Astrocyte (in vitro differentiated cells and primary cell): ENCODE data around the gene KCNG4. TPM values are rescaled to one million over a fixed set of nuclear protein-coding genes. Genes with fewer than 3 reads are reported as not detected.

ENCODE experiments used
- DNase-seq: peaks from one replicate; pipeline ENCODE4 v3.0.0-alpha.2; 2010; ENCODE audit warnings: low read depth
- FAIRE-seq: peaks from 2 replicates; lab custom pipeline; 2011; peaks lifted over from hg19 to GRCh38; lab: Jason Lieb, UNC
- H2AFZ ChIP-seq: 2 replicates; pipeline ENCODE4 v1.6.0; 2012; ENCODE audit warnings: low read depth, low read length, inconsistent platforms
- H3K27ac ChIP-seq: 2 replicates; pipeline ENCODE4 v1.5.1; 2011; ENCODE audit warnings: low read depth, low read length, inconsistent platforms
- H3K27me3 ChIP-seq: 2 replicates; pipeline ENCODE4 v1.6.0; 2011; ENCODE audit warnings: low read length, inconsistent platforms; ENCODE audit not compliant: insufficient read depth
- H3K36me3 ChIP-seq: 2 replicates; pipeline ENCODE4 v1.5.1; 2011; ENCODE audit warnings: low read length, inconsistent platforms; ENCODE audit not compliant: insufficient read depth
- H3K4me1 ChIP-seq: 2 replicates; pipeline ENCODE4 v1.5.1; 2011; ENCODE audit warnings: low read length, inconsistent platforms; ENCODE audit not compliant: insufficient read depth
- H3K4me2 ChIP-seq: 2 replicates; pipeline ENCODE4 v1.6.0; 2012; ENCODE audit warnings: low read length, inconsistent platforms
- H3K4me3 ChIP-seq: 2 replicates; pipeline ENCODE4 v1.5.1; 2011; ENCODE audit warnings: low read depth, mild to moderate bottlenecking, low read length, inconsistent platforms; ENCODE audit not compliant: insufficient read depth
- H3K79me2 ChIP-seq: 2 replicates; pipeline ENCODE4 v1.6.0; 2012; ENCODE audit warnings: mild to moderate bottlenecking, low read length, inconsistent platforms; ENCODE audit not compliant: insufficient read depth
- H3K9ac ChIP-seq: 2 replicates; pipeline ENCODE4 v1.6.0; 2012; ENCODE audit warnings: mild to moderate bottlenecking, low read length, inconsistent platforms
- H3K9me3 ChIP-seq: 2 replicates; pipeline ENCODE4 v1.5.1; 2012; ENCODE audit warnings: low read depth, mild to moderate bottlenecking, low read length, inconsistent platforms; ENCODE audit not compliant: insufficient read depth
- H4K20me1 ChIP-seq: 2 replicates; pipeline ENCODE4 v1.6.0; 2012; ENCODE audit warnings: low read length, inconsistent platforms; ENCODE audit not compliant: insufficient read depth
- H3K27ac Mint-ChIP-seq: one replicate; pipeline ENCODE4 v1.8.0; 2021; ENCODE audit warnings: mild to moderate bottlenecking, mixed read lengths; ENCODE audit not compliant: unreplicated experiment
- H3K27me3 Mint-ChIP-seq: one replicate; pipeline ENCODE4 v1.8.0; 2021; ENCODE audit warnings: low read depth, mixed read lengths; ENCODE audit not compliant: unreplicated experiment
- H3K36me3 Mint-ChIP-seq: one replicate; pipeline ENCODE4 v1.8.0; 2021; ENCODE audit warnings: low read depth, mixed read lengths; ENCODE audit not compliant: unreplicated experiment
- H3K4me1 Mint-ChIP-seq: one replicate; pipeline ENCODE4 v1.8.0; 2021; ENCODE audit warnings: low read depth, mixed read lengths; ENCODE audit not compliant: unreplicated experiment
- H3K4me3 Mint-ChIP-seq: one replicate; pipeline ENCODE4 v1.8.0; 2021; ENCODE audit warnings: mild to moderate bottlenecking, moderate library complexity, mixed read lengths; ENCODE audit not compliant: unreplicated experiment
- H3K9me3 Mint-ChIP-seq: one replicate; pipeline ENCODE4 v1.8.0; 2021; ENCODE audit warnings: mild to moderate bottlenecking, mixed read lengths; ENCODE audit not compliant: unreplicated experiment
- EZH2 ChIP-seq: IDR thresholded peaks from 2 replicates; pipeline ENCODE4 v1.6.1; 2012; ENCODE audit warnings: mild to moderate bottlenecking, low read length, inconsistent platforms; ENCODE audit not compliant: insufficient read depth
- total RNA-seq: library from RNA; stranded (reverse); gene quantifications from 2 replicates; pipeline ENCODE4 v1.2.1, GENCODE V29; 2021
- TF ChIP-seq, protein P1 (sequence below): IDR thresholded peaks from 2 replicates; pipeline ENCODE4 v1.5.1; 2011; ENCODE audit warnings: low read depth, mild to moderate bottlenecking, inconsistent platforms, low read length, moderate library complexity; ENCODE audit not compliant: insufficient read depth

The KCNG4 gene
- total RNA-seq, 1 donor from 2014 or later: not detected

DNA sequence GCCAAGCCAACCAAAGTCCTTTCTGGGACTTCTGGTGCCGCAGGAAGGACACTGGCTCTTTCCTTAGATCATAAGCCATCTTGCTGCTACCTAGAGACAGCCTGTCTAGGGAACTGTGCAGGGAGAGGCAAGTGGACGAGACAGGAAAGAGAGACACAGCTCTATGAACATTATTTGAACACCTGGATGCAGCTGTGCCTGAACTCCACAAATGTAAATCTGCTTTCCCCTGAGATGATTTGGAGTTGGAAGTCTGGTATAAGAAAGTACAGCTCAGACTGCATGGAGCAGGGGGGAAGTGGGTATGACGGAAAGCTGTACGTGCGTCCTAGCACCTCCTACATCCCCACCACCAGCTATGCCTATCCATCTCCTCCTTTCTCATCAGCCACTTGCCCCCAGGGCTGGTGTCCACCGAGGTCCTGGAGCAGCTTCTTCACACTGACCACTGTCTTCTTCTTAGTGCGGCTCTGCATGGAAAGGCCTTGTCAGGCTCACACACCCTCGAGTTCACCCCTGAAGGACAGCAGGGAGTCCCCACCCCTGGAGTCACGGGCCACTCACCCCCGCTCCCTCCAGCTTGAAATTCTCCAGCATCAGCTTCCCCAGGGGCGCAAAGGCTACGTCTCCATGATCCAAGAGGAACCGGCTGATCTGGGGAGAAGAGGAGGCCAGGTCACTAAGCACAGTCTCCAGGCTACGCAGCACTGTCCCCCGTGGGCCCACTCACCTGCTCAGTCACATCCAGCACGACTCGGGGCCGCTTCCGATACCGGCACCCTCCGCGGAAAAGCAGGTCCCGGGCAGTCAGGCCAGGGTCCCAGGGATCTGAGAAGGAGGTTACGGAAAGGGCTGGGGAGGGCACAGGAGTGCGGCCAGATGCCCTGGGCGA, 56.9 kb downstream of the KCNG4 start:
- no peaks in the 10 kb centered on the region for H3K27me3 Mint-ChIP-seq
- FAIRE-seq: no peak
- Histone ChIP-seq H2AFZ (no peak overlapping the region), H3K27me3 (no peaks in the 10 kb centered on the region), H3K4me3 (no peak overlapping the region), H3K9ac (no peak overlapping the region), H3K27ac (no peak overlapping the region), H3K36me3 (peaks cover 3% of the 10 kb centered on the region), H3K79me2 (peaks cover 43% of the 10 kb centered on the region), H3K4me2 (no peak overlapping the region), H3K9me3 (no peaks in the 10 kb centered on the region), H4K20me1 (peaks cover 38% of the 10 kb centered on the region), H3K4me1 (peaks cover 5% of the 10 kb centered on the region)
- no peak overlapping the region for H3K4me3 Mint-ChIP-seq
- H3K4me1 Mint-ChIP-seq: peaks cover 11% of the 10 kb centered on the region
- H3K9me3 Mint-ChIP-seq: no peaks in the 10 kb centered on the region
- DNase-seq: no peak
- TF ChIP-seq, protein P1, sequence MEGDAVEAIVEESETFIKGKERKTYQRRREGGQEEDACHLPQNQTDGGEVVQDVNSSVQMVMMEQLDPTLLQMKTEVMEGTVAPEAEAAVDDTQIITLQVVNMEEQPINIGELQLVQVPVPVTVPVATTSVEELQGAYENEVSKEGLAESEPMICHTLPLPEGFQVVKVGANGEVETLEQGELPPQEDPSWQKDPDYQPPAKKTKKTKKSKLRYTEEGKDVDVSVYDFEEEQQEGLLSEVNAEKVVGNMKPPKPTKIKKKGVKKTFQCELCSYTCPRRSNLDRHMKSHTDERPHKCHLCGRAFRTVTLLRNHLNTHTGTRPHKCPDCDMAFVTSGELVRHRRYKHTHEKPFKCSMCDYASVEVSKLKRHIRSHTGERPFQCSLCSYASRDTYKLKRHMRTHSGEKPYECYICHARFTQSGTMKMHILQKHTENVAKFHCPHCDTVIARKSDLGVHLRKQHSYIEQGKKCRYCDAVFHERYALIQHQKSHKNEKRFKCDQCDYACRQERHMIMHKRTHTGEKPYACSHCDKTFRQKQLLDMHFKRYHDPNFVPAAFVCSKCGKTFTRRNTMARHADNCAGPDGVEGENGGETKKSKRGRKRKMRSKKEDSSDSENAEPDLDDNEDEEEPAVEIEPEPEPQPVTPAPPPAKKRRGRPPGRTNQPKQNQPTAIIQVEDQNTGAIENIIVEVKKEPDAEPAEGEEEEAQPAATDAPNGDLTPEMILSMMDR: no peak
- peak overlapping the region; percentile 34 for H3K27ac Mint-ChIP-seq
- peaks cover 9% of the 10 kb centered on the region for H3K36me3 Mint-ChIP-seq

DNA sequence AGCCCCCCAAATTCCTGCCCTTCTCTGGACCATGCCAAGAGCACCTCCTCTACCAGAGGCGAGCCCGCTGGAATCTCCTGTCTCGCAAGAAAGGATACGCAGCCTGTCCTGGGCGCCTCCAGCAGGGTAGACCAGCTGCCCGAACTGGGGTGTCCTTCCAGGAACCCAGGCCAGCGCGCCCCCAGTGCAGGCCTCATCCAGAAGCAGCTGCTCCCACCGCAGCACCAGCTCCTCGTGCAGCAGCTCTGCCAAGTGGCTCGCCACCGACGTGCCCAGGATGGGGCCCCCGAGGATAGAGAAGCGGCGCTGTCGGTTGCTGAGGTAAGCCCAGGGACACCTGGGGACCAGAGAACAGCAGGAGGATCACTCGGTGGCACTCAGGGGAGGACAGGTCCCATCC, 57.7 kb downstream of the KCNG4 start:
- FAIRE-seq: no peak
- no peak overlapping the region for H3K4me3 Mint-ChIP-seq
- H3K4me2 ChIP-seq: no peak overlapping the region
- H3K27me3 ChIP-seq: no peaks in the 10 kb centered on the region
- peaks cover 13% of the 10 kb centered on the region for H3K4me1 ChIP-seq
- H3K27ac ChIP-seq: no peak overlapping the region
- no peak overlapping the region for H3K9ac ChIP-seq
- H3K27ac Mint-ChIP-seq: no peak overlapping the region
- TF ChIP-seq, protein P1: no peak
- no peak for TF ChIP-seq EZH2
- DNase-seq: no peak
- H3K27me3 Mint-ChIP-seq: no peaks in the 10 kb centered on the region
- peaks cover 46% of the 10 kb centered on the region for H4K20me1 ChIP-seq
- H3K79me2 ChIP-seq: peaks cover 43% of the 10 kb centered on the region
- no peaks in the 10 kb centered on the region for H3K9me3 ChIP-seq
- no peak overlapping the region for H3K4me3 ChIP-seq
- peaks cover 9% of the 10 kb centered on the region for H3K36me3 Mint-ChIP-seq
- no peak overlapping the region for H2AFZ ChIP-seq
- H3K4me1 Mint-ChIP-seq: peaks cover 19% of the 10 kb centered on the region
- H3K36me3 ChIP-seq: peaks cover 3% of the 10 kb centered on the region
- no peaks in the 10 kb centered on the region for H3K9me3 Mint-ChIP-seq
